Measurements from ENCODE around the gene KBTBD12.

Gene KBTBD12

GRCh38 chr3:127914584-127914983, 448 bp upstream of the KBTBD12 start:
- H3K9me3 ChIP-seq (replicated peaks; ENCODE audit: insufficient read depth, low read length): no peaks in the 10 kb centered on the region
- no peak overlapping the region for H3K4me3 ChIP-seq (ENCODE audit: low read length)
- no peaks in the 10 kb centered on the region for H3K4me1 ChIP-seq (ENCODE audit: low read length)
- no peaks in the 10 kb centered on the region for H3F3A ChIP-seq (ENCODE audit: insufficient read depth, low read length)
- H3K27me3 ChIP-seq (replicated peaks; ENCODE audit: insufficient read depth, low read length): no peaks in the 10 kb centered on the region
- H3K9me2 ChIP-seq (replicated peaks; ENCODE audit: insufficient read depth, low read length): no peaks in the 10 kb centered on the region
- H4K20me1 ChIP-seq (ENCODE audit: insufficient read depth, low read length): no peaks in the 10 kb centered on the region
- H3K36me3 ChIP-seq (replicated peaks; ENCODE audit: insufficient read depth, low read length): no peaks in the 10 kb centered on the region
- no peak overlapping the region for H3K4me2 ChIP-seq (ENCODE audit: low read depth, low read length)
- H3K9ac ChIP-seq (ENCODE audit: low read length): no peak overlapping the region
- H3K79me2 ChIP-seq (ENCODE audit: low read length): no peaks in the 10 kb centered on the region
- no peak for TF ChIP-seq EZH2phosphoT487 (IDR thresholded peaks at IDR 0.05; ENCODE audit: low read length)
- no peak for TF ChIP-seq CTCF (IDR thresholded peaks at IDR 0.05; ENCODE audit: low read length)
- no peak for TF ChIP-seq EZH2 (optimal IDR thresholded peaks at IDR 0.05; ENCODE audit: low read depth, low read length)
- no peak for DNase-seq
- H2AFZ ChIP-seq (ENCODE audit: low read length): no peak overlapping the region
- H3K27ac ChIP-seq (ENCODE audit: low read length): no peak overlapping the region

GRCh38 chr3:127915937-127916493, 983 bp downstream of the KBTBD12 start:
- Histone ChIP-seq H3K36me3 (replicated peaks; ENCODE audit: insufficient read depth, low read length) (no peaks in the 10 kb centered on the region), H4K20me1 (ENCODE audit: insufficient read depth, low read length) (no peaks in the 10 kb centered on the region), H3K9ac (ENCODE audit: low read length) (no peak overlapping the region), H3K9me2 (replicated peaks; ENCODE audit: insufficient read depth, low read length) (no peaks in the 10 kb centered on the region), H3F3A (ENCODE audit: insufficient read depth, low read length) (no peaks in the 10 kb centered on the region), H3K27ac (ENCODE audit: low read length) (no peak overlapping the region), H3K27me3 (replicated peaks; ENCODE audit: insufficient read depth, low read length) (no peaks in the 10 kb centered on the region), H2AFZ (ENCODE audit: low read length) (no peak overlapping the region), H3K79me2 (ENCODE audit: low read length) (no peaks in the 10 kb centered on the region), H3K4me1 (ENCODE audit: low read length) (no peaks in the 10 kb centered on the region), H3K9me3 (replicated peaks; ENCODE audit: insufficient read depth, low read length) (no peaks in the 10 kb centered on the region), H3K4me3 (ENCODE audit: low read length) (no peak overlapping the region), H3K4me2 (ENCODE audit: low read depth, low read length) (no peak overlapping the region)
- DNase-seq: no peak
- TF ChIP-seq EZH2phosphoT487 (IDR thresholded peaks at IDR 0.05; ENCODE audit: low read length) (no peak), EZH2 (optimal IDR thresholded peaks at IDR 0.05; ENCODE audit: low read depth, low read length) (no peak), CTCF (IDR thresholded peaks at IDR 0.05; ENCODE audit: low read length) (no peak)

GRCh38 chr3:127920738-127921137, 5.7 kb downstream of the KBTBD12 start:
- H3K9ac ChIP-seq (ENCODE audit: low read length): no peak overlapping the region
- peaks cover 3% of the 10 kb centered on the region; the same call in 1 of the 2 replicates for H3F3A ChIP-seq (ENCODE audit: insufficient read depth, low read length)
- TF ChIP-seq EZH2 (optimal IDR thresholded peaks at IDR 0.05; ENCODE audit: low read depth, low read length) (no peak), CTCF (IDR thresholded peaks at IDR 0.05; ENCODE audit: low read length) (no peak), EZH2phosphoT487 (IDR thresholded peaks at IDR 0.05; ENCODE audit: low read length) (no peak)
- no peak for DNase-seq
- H3K9me3 ChIP-seq (replicated peaks; ENCODE audit: insufficient read depth, low read length): no peaks in the 10 kb centered on the region
- H3K4me1 ChIP-seq (ENCODE audit: low read length): peaks cover 12% of the 10 kb centered on the region
- no peaks in the 10 kb centered on the region for H3K9me2 ChIP-seq (replicated peaks; ENCODE audit: insufficient read depth, low read length)
- H2AFZ ChIP-seq (ENCODE audit: low read length): no peak overlapping the region
- H3K79me2 ChIP-seq (ENCODE audit: low read length): no peaks in the 10 kb centered on the region
- no peaks in the 10 kb centered on the region for H3K36me3 ChIP-seq (replicated peaks; ENCODE audit: insufficient read depth, low read length)
- H3K27me3 ChIP-seq (replicated peaks; ENCODE audit: insufficient read depth, low read length): no peaks in the 10 kb centered on the region
- no peak overlapping the region for H3K4me3 ChIP-seq (ENCODE audit: low read length)
- no peaks in the 10 kb centered on the region for H4K20me1 ChIP-seq (ENCODE audit: insufficient read depth, low read length)
- H3K27ac ChIP-seq (ENCODE audit: low read length): no peak overlapping the region
- no peak overlapping the region for H3K4me2 ChIP-seq (ENCODE audit: low read depth, low read length)
